Transverse colon (tissue), 4 donors: Measurements from ENCODE around the gene DDRGK1. TPM values are rescaled to one million over a fixed set of nuclear protein-coding genes. Genes with fewer than 3 reads are reported as not detected.

Source experiments
- DNase-seq: peaks from one replicate; pipeline ENCODE4 v3.0.0-alpha.2; 2019
- H3K27ac ChIP-seq, 4 donors: fragments of 200-600 bp; sonication (generic); 2 replicates each; pipeline ENCODE4 v1.5.1; 2016 to 2018; ENCODE audit warnings: inconsistent platforms in 4 of 4
- H3K27me3 ChIP-seq: fragments of 200-600 bp; sonication (generic); 2 replicates; pipeline ENCODE4 v1.5.1; 2017; ENCODE audit warnings: inconsistent platforms
- H3K36me3 ChIP-seq, 4 donors: fragments of 200-600 bp; sonication (generic); 2 replicates each; pipeline ENCODE4 v1.5.1; 2017 to 2019; ENCODE audit warnings: inconsistent platforms in 4 of 4
- H3K4me1 ChIP-seq, 4 donors: fragments of 200-600 bp; sonication (generic); 2 replicates each; pipeline ENCODE4 v1.5.1; 2017 to 2020; ENCODE audit warnings: inconsistent platforms in 4 of 4
- H3K4me3 ChIP-seq, 4 donors: fragments of 200-600 bp; sonication (generic); 1 replicate in 1 of 4; 2 replicates in 3 of 4; pipeline versions ENCODE4 v1.5.1 to v1.6.1; 2017 to 2019; ENCODE audit warnings: inconsistent platforms in 4 of 4
- H3K9me3 ChIP-seq, 2 donors: fragments of 200-600 bp; sonication (generic); 2 replicates each; pipeline ENCODE4 v1.5.1; 2017 to 2019; ENCODE audit warnings: inconsistent platforms in 2 of 2
- EP300 ChIP-seq: sonication (generic); formaldehyde crosslinking; IDR thresholded peaks from one replicate; pipeline ENCODE4 v1.6.1; 2017; ENCODE audit warnings: antibody characterized with exemption, low read depth
- POLR2A ChIP-seq: fragments of 450-650 bp; IDR thresholded peaks from one replicate; pipeline ENCODE4 v1.6.1; 2016; ENCODE audit warnings: antibody characterized with exemption, mild to moderate bottlenecking, moderate library complexity
- POLR2AphosphoS5 ChIP-seq, 3 donors: sonication (generic); formaldehyde crosslinking; IDR thresholded peaks; one replicate each; pipeline ENCODE4 v1.6.1; 2016; ENCODE audit warnings: antibody characterized with exemption in 3 of 3
- WGBS, 2 donors: methylation state at CpG; one replicate each; pipeline ENCODE4 v1.1.5; 2018; ENCODE audit warnings: low coverage in 1 of 2; 5-methylcytosine and 5-hydroxymethylcytosine counted together
- in situ Hi-C, 4 donors: fragments of 200-750 bp; cut with MboI; loops; one replicate each; pipeline versions ENCODE4 v1.15.0 to v1.15.1; 2017; ENCODE audit warnings: low sequenced_read_pairs in 3 of 4, low pct_ligation_motif_present in 1 of 4, low pct_unique_long_range_greater_than_20kb in 1 of 4
- intact Hi-C: fragments of 100-400 bp; cut with DNase I; formaldehyde crosslinking; loops from one replicate; pipeline ENCODE4 v1.15.1; 2023; ENCODE audit warnings: low total_unique reads
- total RNA-seq, 4 donors: library from RNA; depleted of rRNA; stranded (reverse); fragments of >200 nt; gene quantifications; one replicate each; pipeline ENCODE4 v1.1.0, GENCODE V29; 2016
- TF ChIP-seq, protein P1 (sequence below), 5 experiments: fragments of 200-600 bp in 3 of 5; fragments of 450-650 bp in 2 of 5; sonication (generic) in 3 of 5; IDR thresholded peaks; 1 replicate in 2 of 5; 2 replicates in 3 of 5; pipeline ENCODE4 v1.5.1; 2016 to 2017; ENCODE audit warnings: antibody characterized with exemption in 5 of 5, inconsistent platforms in 3 of 5, mild to moderate bottlenecking in 2 of 5, moderate library complexity in 1 of 5

DDRGK1 gene
- total RNA-seq, 4 donors from 2014 or later = 47.0 to 85.6 (median 80.4) TPM

DNA sequence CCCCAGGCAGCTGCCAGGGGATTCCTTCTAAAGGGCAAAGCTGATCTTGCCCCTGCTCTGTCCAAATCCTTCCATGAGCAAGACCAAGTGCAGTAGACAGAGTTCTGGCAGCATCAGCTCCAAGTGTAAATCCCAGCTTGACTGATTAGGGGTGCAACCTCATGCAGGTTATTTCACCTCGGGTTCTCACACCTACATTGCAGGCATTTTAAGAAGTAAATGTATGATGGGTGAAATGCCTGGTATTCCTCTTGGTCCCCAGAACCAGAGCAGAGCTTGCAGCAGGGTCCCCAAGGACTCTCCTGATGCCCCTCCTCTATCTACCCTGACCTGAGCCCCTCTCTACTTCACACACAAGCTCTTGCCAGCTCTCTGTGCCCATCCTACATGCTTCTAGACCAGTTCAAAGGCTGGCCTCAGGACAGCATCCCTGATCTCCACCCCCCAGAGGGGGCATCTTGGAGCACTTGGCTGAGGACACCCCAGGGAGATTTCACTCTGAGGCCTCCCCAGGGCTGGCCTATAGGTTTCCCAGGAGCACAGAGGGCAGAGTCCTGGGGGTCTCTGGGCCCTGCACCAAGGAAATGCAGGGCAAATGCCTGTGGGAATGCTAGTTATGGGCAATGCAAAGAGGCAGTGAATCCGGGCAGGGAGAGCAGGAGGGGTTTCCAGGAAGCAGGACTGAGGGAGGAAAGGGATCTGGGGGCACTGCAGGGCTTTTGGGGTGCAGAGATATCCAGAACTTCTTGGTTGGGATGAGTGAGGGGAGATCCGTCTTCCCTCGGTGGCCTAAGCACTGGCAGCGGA, 32.2 kb downstream of the DDRGK1 start:
- H3K27me3 ChIP-seq = peaks cover 47% of the 10 kb centered on the region
- no peaks in the 10 kb centered on the region for H3K36me3 ChIP-seq
- no peak for TF ChIP-seq EP300
- no peak for TF ChIP-seq POLR2AphosphoS5 (IDR thresholded peaks at IDR 0.05)
- TF ChIP-seq, protein P1, sequence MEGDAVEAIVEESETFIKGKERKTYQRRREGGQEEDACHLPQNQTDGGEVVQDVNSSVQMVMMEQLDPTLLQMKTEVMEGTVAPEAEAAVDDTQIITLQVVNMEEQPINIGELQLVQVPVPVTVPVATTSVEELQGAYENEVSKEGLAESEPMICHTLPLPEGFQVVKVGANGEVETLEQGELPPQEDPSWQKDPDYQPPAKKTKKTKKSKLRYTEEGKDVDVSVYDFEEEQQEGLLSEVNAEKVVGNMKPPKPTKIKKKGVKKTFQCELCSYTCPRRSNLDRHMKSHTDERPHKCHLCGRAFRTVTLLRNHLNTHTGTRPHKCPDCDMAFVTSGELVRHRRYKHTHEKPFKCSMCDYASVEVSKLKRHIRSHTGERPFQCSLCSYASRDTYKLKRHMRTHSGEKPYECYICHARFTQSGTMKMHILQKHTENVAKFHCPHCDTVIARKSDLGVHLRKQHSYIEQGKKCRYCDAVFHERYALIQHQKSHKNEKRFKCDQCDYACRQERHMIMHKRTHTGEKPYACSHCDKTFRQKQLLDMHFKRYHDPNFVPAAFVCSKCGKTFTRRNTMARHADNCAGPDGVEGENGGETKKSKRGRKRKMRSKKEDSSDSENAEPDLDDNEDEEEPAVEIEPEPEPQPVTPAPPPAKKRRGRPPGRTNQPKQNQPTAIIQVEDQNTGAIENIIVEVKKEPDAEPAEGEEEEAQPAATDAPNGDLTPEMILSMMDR (IDR thresholded peaks at IDR 0.05) = no peak
- TF ChIP-seq POLR2A = no peak
- no peaks in the 10 kb centered on the region for H3K9me3 ChIP-seq
- peak overlapping the region in 1 of 4 donors; percentile 63 for H3K27ac ChIP-seq
- 35 to 71% methylated on average over 1 to 5 of the region's 5 CpGs for WGBS, 2 donors
- DNase-seq = no peak
- H3K4me3 ChIP-seq = peak overlapping the region in 3 of 4 donors; percentile 78 to 98 (median 83)
- in situ Hi-C loops (no loop called here), intact Hi-C loops (no loop called here)
- H3K4me1 ChIP-seq = peaks cover 6 to 34% (median 19%) of the 10 kb centered on the region in 4 donors

DNA sequence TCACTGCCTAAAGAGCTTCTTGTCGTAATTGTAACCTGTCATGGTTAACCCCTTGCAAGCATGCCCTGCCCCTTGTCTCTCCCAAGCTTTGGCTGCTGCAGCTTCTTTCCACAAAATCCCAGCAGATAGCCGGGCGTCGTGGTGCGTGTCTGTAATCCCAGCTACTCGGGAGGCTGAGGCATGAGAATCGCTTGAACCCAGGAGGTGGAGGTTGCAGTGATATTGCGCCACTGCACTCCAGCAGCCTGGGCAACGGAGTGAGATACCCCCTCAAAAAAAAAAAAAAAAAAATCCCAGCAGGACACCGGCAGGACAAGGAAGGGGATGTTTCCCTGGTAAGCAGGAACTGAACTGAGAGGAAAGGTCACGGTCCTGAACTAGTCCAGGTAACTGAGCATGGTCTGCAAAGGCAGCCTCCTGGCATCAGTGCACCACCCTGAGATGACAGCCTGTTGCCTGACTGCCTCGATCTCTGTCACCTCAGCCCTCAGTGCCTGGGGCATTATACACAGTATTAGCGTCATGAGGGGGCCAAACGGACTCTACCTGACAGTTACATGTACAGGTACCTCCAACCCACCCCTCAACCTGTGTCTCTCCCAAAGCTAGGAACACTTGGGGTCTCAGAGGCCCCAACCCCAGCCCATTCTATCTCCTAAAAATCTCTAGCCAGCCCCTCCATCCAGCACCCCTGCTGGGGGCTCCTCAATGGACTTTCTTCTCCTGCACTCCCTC, 32.9 kb downstream of the DDRGK1 start:
- H3K27ac ChIP-seq = no peak overlapping the region
- in situ Hi-C loops = no loop called here
- no peak for DNase-seq
- no peaks in the 10 kb centered on the region for H3K9me3 ChIP-seq
- no peak overlapping the region for H3K4me3 ChIP-seq
- peaks cover 48% of the 10 kb centered on the region for H3K27me3 ChIP-seq
- no peaks in the 10 kb centered on the region for H3K36me3 ChIP-seq
- WGBS, 2 donors = 87 to 95% methylated on average over 11 to 14 of the region's 14 CpGs
- intact Hi-C loops = no loop called here
- peaks cover 6 to 34% (median 19%) of the 10 kb centered on the region in 4 donors for H3K4me1 ChIP-seq
- TF ChIP-seq POLR2A (no peak), POLR2AphosphoS5 (IDR thresholded peaks at IDR 0.05) (no peak), EP300 (no peak)
- TF ChIP-seq, protein P1 (IDR thresholded peaks at IDR 0.05) = no peak

DNA sequence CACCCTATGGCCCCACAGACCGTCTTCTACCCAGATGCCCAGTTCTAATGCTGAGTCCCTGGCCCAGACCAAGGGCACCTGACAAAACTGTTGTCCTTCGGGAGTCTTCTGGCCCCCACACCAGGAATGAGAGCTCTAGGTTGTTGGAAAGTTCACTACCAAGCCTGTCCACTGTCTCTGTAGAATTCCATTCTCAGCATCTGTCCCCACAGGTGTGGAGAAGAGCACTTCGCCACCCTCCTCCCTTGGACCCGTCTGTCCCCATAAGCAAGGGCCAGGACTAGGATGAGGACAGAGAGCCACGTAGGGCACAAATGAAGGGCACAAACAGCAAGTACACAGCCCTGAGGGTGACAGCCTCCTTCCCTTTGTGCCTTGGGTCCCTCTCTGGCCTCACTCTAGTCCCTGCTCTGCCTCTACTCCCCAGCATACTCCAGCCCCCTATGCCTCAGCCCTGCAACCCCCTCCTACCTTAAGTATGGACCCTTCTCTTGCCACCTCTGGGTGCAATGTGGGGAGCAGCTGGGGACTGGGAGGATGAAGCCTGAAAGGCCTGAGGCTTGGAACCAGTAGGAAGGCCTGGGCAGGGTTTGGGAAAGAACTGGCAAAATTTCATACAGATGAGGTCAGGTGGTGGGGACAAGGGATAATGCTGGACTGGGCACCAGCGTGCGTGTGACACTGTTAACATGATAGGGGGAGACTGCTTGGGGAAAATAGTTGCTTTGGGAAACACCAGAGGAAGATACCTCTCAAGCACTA, 35.5 kb downstream of the DDRGK1 start:
- intact Hi-C loops = no loop called here
- H3K4me3 ChIP-seq = no peak overlapping the region
- H3K9me3 ChIP-seq = no peaks in the 10 kb centered on the region
- 73 to 92% methylated on average over 2 to 7 of the region's 7 CpGs for WGBS, 2 donors
- DNase-seq = no peak
- TF ChIP-seq, protein P1 (IDR thresholded peaks at IDR 0.05) = no peak
- TF ChIP-seq EP300 (no peak), POLR2AphosphoS5 (IDR thresholded peaks at IDR 0.05) (no peak)
- in situ Hi-C loops = no loop called here
- H3K36me3 ChIP-seq = no peaks in the 10 kb centered on the region
- peaks cover 6 to 29% (median 14%) of the 10 kb centered on the region in 4 donors for H3K4me1 ChIP-seq
- H3K27me3 ChIP-seq = peaks cover 29% of the 10 kb centered on the region
- no peak overlapping the region for H3K27ac ChIP-seq
